ENCODE data around the gene WDR64. TPM values are rescaled to one million over a fixed set of nuclear protein-coding genes. Genes with fewer than 3 reads are reported as not detected.

The WDR64 gene
- total and polyA plus RNA-seq, 2 donors (not counting 3 experiments of a cell fraction or from before 2014, with no cell fraction given): not detected

GRCh38 chr1:241611736-241612135 is 40.3 kb upstream of the WDR64 start:
- TF ChIP-seq GATA2 (IDR thresholded peaks at IDR 0.05; ENCODE audit: insufficient read depth, insufficient read length, low read depth, low read length): no peak
- TF ChIP-seq MAX (IDR thresholded peaks at IDR 0.05; ENCODE audit: insufficient read depth, insufficient read length): no peak
- no peak for TF ChIP-seq EZH2 (IDR thresholded peaks at IDR 0.05; ENCODE audit: borderline replicate concordance, low read depth, low read length, severe bottlenecking)
- no peak for TF ChIP-seq MYC (IDR thresholded peaks at IDR 0.05; ENCODE audit: low read depth, low read length)
- TF ChIP-seq JUN (IDR thresholded peaks at IDR 0.05; ENCODE audit: borderline replicate concordance, insufficient read depth, insufficient read length, low read depth): no peak
- TF ChIP-seq POLR2A (IDR thresholded peaks at IDR 0.05; ENCODE audit: low read depth, low read length): no peak
- TF ChIP-seq POLR2AphosphoS5 (IDR thresholded peaks at IDR 0.05; ENCODE audit: insufficient read depth, low read depth, low read length): no peak
- no peak for TF ChIP-seq FOS (IDR thresholded peaks at IDR 0.05; ENCODE audit: borderline replicate concordance, insufficient read depth, low read length)
- no peak for TF ChIP-seq CTCF (IDR thresholded peaks at IDR 0.05; ENCODE audit: extremely low read depth in 1 of 2, insufficient read depth in 1 of 2, low read depth in 1 of 2, low read length in 2 of 2)
- Histone ChIP-seq H3K79me2 (ENCODE audit: control insufficient read depth, insufficient read depth, low read length) (no peaks in the 10 kb centered on the region), H2AFZ (ENCODE audit: low read depth, low read length) (no peak overlapping the region), H3K9me1 (replicated peaks; ENCODE audit: control insufficient read depth, extremely low read depth, insufficient read depth, low read length) (no peaks in the 10 kb centered on the region), H3K27me3 (ENCODE audit: control insufficient read depth in 2 of 2, insufficient read depth in 2 of 2, low read length in 2 of 2) (no peaks in the 10 kb centered on the region), H3K4me3 (replicated peaks in 1 of 3; ENCODE audit: insufficient read depth in 1 of 3, low read depth in 1 of 3, low read length in 3 of 3) (no peak overlapping the region), H3K9ac (replicated peaks; ENCODE audit: extremely low read depth, insufficient read depth, low read length) (no peak overlapping the region), H4K20me1 (replicated peaks; ENCODE audit: control insufficient read depth, extremely low read depth, insufficient read depth, low read length) (no peaks in the 10 kb centered on the region), H3K4me1 (ENCODE audit: control insufficient read depth, extremely low read depth, insufficient read depth, low read length) (peaks cover 44% of the 10 kb centered on the region), H3K4me2 (ENCODE audit: insufficient read depth, low read length) (no peak overlapping the region), H3K27ac (ENCODE audit: insufficient read depth, low read depth, low read length) (no peak overlapping the region), H3K36me3 (ENCODE audit: control insufficient read depth in 2 of 2, extremely low read depth in 1 of 2, insufficient read depth in 2 of 2, low read length in 2 of 2) (no peaks in the 10 kb centered on the region), H3K9me3 (replicated peaks; ENCODE audit: control insufficient read depth, insufficient read depth, low read length) (no peaks in the 10 kb centered on the region)
- FAIRE-seq: no peak
- dilution Hi-C loops (cut with MboI; ENCODE audit: extremely low pct_ligation_motif_present, low sequenced_read_pairs) (no loop called here), intact Hi-C loops (cut with micrococcal nuclease) (loop anchor here (1.0 kb wide), 7 partner anchors 16 to 406 kb away; partner anchors contain the start of genes CHML, EXO1 and OPN3)
- ChIA-PET POLR2A (no interaction called here), CTCF (interaction anchor here (0.7 to 5.8 kb wide), 14 partner anchors 10 to 880 kb away, joined by 3 to 106 read pairs (median 6); partner anchors contain the start of gene EXO1)
- no peak for DNase-seq (ENCODE audit: low read depth, low spot score)
- BruUV-seq (replicated peaks): no TSS peak

All from endothelial cell of umbilical vein (primary cell).